Stomach (tissue), 4 donors: Measurements from ENCODE around the gene HPS1.

ENCODE experiments used
- CTCF ChIP-seq, 7 experiments: fragments of 450-650 bp in 4 of 7; fragments of 200-600 bp in 3 of 7; sonication (generic) in 3 of 7; IDR thresholded peaks; one replicate each; pipeline ENCODE4 v1.5.1; 2016 to 2019; ENCODE audit warnings: antibody characterized with exemption in 7 of 7, control low read depth in 2 of 7, mild to moderate bottlenecking in 1 of 7
- POLR2AphosphoS5 ChIP-seq, 3 donors: sonication (generic); formaldehyde crosslinking; IDR thresholded peaks; one replicate each; pipeline ENCODE4 v1.6.1; 2016; ENCODE audit warnings: antibody characterized with exemption in 3 of 3

GRCh38 chr10:98492763-98493162, 46.0 kb upstream of the HPS1 start:
- TF ChIP-seq CTCF (IDR thresholded peaks at IDR 0.05), result no peak
- no peak for TF ChIP-seq POLR2AphosphoS5 (IDR thresholded peaks at IDR 0.05)
